BJ (cell line): Measurements from ENCODE around the gene ABCC8. TPM values are rescaled to one million over a fixed set of nuclear protein-coding genes. Genes with fewer than 3 reads are reported as not detected.
"Not testable (repeated sequence)": the region's sequence is repeated elsewhere in the genome, so short reads cannot be mapped to it uniquely, and the experiment has no call there.

ENCODE experiments used
- CTCF ChIA-PET: fragments of 350-600 bp; formaldehyde crosslinking; extraction: SDS; loops from one replicate; lab custom pipeline; 2021; ENCODE audit warnings: antibody characterized with exemption, inconsistent platforms; lab: Yijun Ruan, JAX
- POLR2A ChIA-PET: fragments of 300-600 bp; sonication (Branson Sonifier 250); formaldehyde crosslinking; extraction: SDS; loops from one replicate; lab custom pipeline; 2021; ENCODE audit warnings: antibody characterized with exemption; lab: Charles Lee
- DNase-seq: peaks from one replicate; pipeline ENCODE4 v3.0.0-alpha.2; 2011; ENCODE audit warnings: low read depth
- H3K27me3 ChIP-seq: 2 replicates; pipeline ENCODE4 v1.6.0; 2011; ENCODE audit warnings: low read length; ENCODE audit not compliant: control insufficient read depth, insufficient read depth
- H3K36me3 ChIP-seq: 2 replicates; pipeline ENCODE4 v1.5.1; 2011; ENCODE audit warnings: low read length; ENCODE audit not compliant: control insufficient read depth, insufficient read depth
- H3K4me3 ChIP-seq: 2 replicates; pipeline ENCODE4 v1.5.1; 2011; ENCODE audit warnings: low read depth, mild to moderate bottlenecking, control low read depth, low read length
- polyA plus RNA-seq: library from polyadenylated mRNA; depleted of rRNA; stranded (reverse); fragments of >200 nt; gene quantifications from 2 replicates; pipeline ENCODE4 v1.2.3, GENCODE V29; 2011
- TF ChIP-seq, protein P1 (sequence below): IDR thresholded peaks from 2 replicates; pipeline ENCODE4 v1.5.1; 2011; ENCODE audit warnings: low read depth, mild to moderate bottlenecking, control low read depth, inconsistent platforms, low read length, moderate library complexity; ENCODE audit not compliant: insufficient read depth

Gene ABCC8
- polyA plus RNA-seq, 1 experiment = not detected

DNA sequence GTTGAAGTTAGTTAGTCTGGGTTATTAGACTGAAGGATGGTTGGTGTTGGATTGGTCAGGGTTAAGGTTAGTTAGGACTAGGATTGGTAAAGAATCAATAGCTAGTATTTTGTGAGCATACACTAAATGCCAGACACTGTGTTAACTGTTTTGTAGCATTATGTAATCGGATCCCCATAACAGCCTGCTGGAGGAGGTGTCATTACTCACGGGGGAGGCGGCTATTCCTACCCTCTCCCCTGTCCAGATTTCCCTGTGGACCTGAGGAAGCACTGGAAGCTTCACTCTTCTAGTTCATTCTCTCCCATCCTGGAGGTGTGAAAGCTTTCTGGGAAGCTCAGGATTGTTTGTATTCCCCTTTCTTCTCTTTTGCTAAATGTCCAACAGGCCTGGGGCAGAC lies 47.7 kb downstream of the ABCC8 start:
- no peaks in the 10 kb centered on the region for H3K36me3 ChIP-seq
- ChIA-PET POLR2A (no interaction called here), CTCF (interaction anchor here (1.3 kb wide), 1 partner anchor 8 kb away, joined by 3 read pairs; no protein-coding TSS in a partner anchor)
- H3K27me3 ChIP-seq = peaks cover 4% of the 10 kb centered on the region; the same call in 1 of the 2 replicates
- TF ChIP-seq, protein P1, sequence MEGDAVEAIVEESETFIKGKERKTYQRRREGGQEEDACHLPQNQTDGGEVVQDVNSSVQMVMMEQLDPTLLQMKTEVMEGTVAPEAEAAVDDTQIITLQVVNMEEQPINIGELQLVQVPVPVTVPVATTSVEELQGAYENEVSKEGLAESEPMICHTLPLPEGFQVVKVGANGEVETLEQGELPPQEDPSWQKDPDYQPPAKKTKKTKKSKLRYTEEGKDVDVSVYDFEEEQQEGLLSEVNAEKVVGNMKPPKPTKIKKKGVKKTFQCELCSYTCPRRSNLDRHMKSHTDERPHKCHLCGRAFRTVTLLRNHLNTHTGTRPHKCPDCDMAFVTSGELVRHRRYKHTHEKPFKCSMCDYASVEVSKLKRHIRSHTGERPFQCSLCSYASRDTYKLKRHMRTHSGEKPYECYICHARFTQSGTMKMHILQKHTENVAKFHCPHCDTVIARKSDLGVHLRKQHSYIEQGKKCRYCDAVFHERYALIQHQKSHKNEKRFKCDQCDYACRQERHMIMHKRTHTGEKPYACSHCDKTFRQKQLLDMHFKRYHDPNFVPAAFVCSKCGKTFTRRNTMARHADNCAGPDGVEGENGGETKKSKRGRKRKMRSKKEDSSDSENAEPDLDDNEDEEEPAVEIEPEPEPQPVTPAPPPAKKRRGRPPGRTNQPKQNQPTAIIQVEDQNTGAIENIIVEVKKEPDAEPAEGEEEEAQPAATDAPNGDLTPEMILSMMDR = no peak
- no peak overlapping the region for H3K4me3 ChIP-seq
- no peak for DNase-seq

GRCh38 chr11:17428261-17428660 lies 48.4 kb downstream of the ABCC8 start:
- no peak for DNase-seq
- H3K27me3 ChIP-seq = peaks cover 4% of the 10 kb centered on the region; the same call in 1 of the 2 replicates
- TF ChIP-seq, protein P1 = no peak
- POLR2A ChIA-PET = no interaction called here
- H3K36me3 ChIP-seq = no peaks in the 10 kb centered on the region
- CTCF ChIA-PET = no interaction called here
- no peak overlapping the region for H3K4me3 ChIP-seq

- CTCF ChIA-PET, POLR2A ChIA-PET, DNase-seq, H3K4me3 ChIP-seq, H3K36me3 ChIP-seq, H3K27me3 ChIP-seq: not testable (repeated sequence)
Measured at GRCh38 chr11:17426233-17426632, 50.4 kb downstream of the ABCC8 start.

- peaks cover 13% of the 10 kb centered on the region for H3K27me3 ChIP-seq
- TF ChIP-seq, protein P1 = no peak
- H3K4me3 ChIP-seq = no peak overlapping the region
- H3K36me3 ChIP-seq = no peaks in the 10 kb centered on the region
- ChIA-PET CTCF (interaction anchor here (0.8 kb wide), 1 partner anchor 9 kb away, joined by 4 read pairs; no protein-coding TSS in a partner anchor), POLR2A (no interaction called here)
- DNase-seq = no peak
Measured at GRCh38 chr11:17423533-17424310, 52.9 kb downstream of the ABCC8 start.

GRCh38 chr11:17421781-17422180 lies 54.9 kb downstream of the ABCC8 start:
- peaks cover 21% of the 10 kb centered on the region for H3K27me3 ChIP-seq
- TF ChIP-seq, protein P1 = no peak
- no peaks in the 10 kb centered on the region for H3K36me3 ChIP-seq
- CTCF ChIA-PET = interaction anchor here (0.7 kb wide), 1 partner anchor 7 kb away, joined by 3 read pairs; no protein-coding TSS in a partner anchor
- DNase-seq = no peak
- no peak overlapping the region for H3K4me3 ChIP-seq
- POLR2A ChIA-PET = no interaction called here
